Mammary epithelial cell (primary cell): Measurements from ENCODE around the gene PFKFB3.

ENCODE experiments used
- CTCF ChIP-seq, 2 donors: IDR thresholded peaks in 1 of 2; conservative IDR thresholded peaks in 1 of 2; 2 replicates each; pipeline ENCODE4 v1.5.1; 2011 to 2012; ENCODE audit warnings: inconsistent platforms in 2 of 2, low read length in 2 of 2, mild to moderate bottlenecking in 2 of 2, control low read depth in 1 of 2, low read depth in 1 of 2; ENCODE audit not compliant: insufficient read depth in 1 of 2; ENCODE audit errors: extremely low read depth in 1 of 2
- EZH2 ChIP-seq: IDR thresholded peaks from 2 replicates; pipeline ENCODE4 v1.6.1; 2012; ENCODE audit warnings: low read length, inconsistent platforms, borderline replicate concordance

GRCh38 chr10:6237199-6237530, 34.4 kb downstream of the PFKFB3 start:
- TF ChIP-seq CTCF (conservative IDR thresholded peaks at IDR 0.05 in 1 of 2, IDR thresholded peaks at IDR 0.05 in 1 of 2; ENCODE audit: extremely low read depth in 1 of 2, insufficient read depth in 1 of 2, low read depth in 1 of 2, low read length in 2 of 2) (no peak), EZH2 (no peak)
